Measurements from ENCODE around the gene CD2BP2. TPM values are rescaled to one million over a fixed set of nuclear protein-coding genes. Genes with fewer than 3 reads are reported as not detected.
A peak's percentile ranks its signal among the peaks of the same experiment; 100 is the strongest.

CD2BP2 gene
- total RNA-seq, 1 donor from 2014 or later: 29.2 TPM

DNA sequence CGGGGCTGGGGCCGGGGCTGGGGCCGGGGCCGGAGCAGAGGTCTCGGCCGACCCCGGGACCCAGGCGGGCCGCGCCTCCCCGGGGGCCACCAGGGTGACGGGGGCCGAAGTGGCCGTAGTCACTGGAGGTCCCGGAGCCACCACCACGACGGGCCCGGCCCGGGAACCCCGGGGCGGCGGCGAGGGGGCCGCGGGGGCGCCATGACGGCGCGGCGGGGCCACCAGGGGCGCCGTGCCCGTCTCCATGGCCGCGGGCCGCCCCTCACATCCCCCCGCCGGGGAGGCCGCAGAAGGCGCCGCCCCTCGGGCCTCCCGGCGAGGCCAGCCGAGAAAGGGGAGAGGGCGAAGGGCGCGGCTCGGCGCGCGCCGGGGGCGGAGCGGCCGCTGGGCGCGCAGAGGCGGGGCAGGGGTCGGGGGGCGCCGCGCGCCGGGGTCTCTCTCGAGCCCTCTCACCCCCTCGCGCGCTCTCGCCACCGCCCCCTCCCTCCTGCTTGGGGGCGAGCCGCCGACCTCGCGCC is 14.9 kb upstream of the CD2BP2 start:
- peaks cover 52% of the 10 kb centered on the region for H3K4me1 ChIP-seq

GRCh38 chr16:30369091-30369937 is 14.2 kb upstream of the CD2BP2 start:
- Histone ChIP-seq H3K27me3 (no peaks in the 10 kb centered on the region), H3K4me1 (peaks cover 56% of the 10 kb centered on the region), H3K27ac (peak overlapping the region; percentile 80), H3K9me3 (no peaks in the 10 kb centered on the region), H3K4me3 (peak overlapping the region; percentile 92 to 93), H3K36me3 (peaks cover 0 to 9% of the 10 kb centered on the region in 2 donors)
- intact Hi-C loops (cut with DNase I): no loop called here
- DNase-seq (ENCODE audit: extremely low spot score in 2 of 2): peak in 1 of 2 donors; percentile 90
- TF ChIP-seq POLR2AphosphoS5 (IDR thresholded peaks at IDR 0.05; ENCODE audit: insufficient read depth in 1 of 2, low read depth in 1 of 2): no peak
- no peak for TF ChIP-seq POLR2A (IDR thresholded peaks at IDR 0.05)
- TF ChIP-seq, protein P1, sequence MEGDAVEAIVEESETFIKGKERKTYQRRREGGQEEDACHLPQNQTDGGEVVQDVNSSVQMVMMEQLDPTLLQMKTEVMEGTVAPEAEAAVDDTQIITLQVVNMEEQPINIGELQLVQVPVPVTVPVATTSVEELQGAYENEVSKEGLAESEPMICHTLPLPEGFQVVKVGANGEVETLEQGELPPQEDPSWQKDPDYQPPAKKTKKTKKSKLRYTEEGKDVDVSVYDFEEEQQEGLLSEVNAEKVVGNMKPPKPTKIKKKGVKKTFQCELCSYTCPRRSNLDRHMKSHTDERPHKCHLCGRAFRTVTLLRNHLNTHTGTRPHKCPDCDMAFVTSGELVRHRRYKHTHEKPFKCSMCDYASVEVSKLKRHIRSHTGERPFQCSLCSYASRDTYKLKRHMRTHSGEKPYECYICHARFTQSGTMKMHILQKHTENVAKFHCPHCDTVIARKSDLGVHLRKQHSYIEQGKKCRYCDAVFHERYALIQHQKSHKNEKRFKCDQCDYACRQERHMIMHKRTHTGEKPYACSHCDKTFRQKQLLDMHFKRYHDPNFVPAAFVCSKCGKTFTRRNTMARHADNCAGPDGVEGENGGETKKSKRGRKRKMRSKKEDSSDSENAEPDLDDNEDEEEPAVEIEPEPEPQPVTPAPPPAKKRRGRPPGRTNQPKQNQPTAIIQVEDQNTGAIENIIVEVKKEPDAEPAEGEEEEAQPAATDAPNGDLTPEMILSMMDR (IDR thresholded peaks at IDR 0.05): no peak

More for the DNA sequence above, 14.9 kb upstream of the CD2BP2 start:
- peak overlapping the region; percentile 80 for H3K27ac ChIP-seq
- H3K36me3 ChIP-seq: peaks cover 0 to 3% of the 10 kb centered on the region in 2 donors
- no peaks in the 10 kb centered on the region for H3K27me3 ChIP-seq
- intact Hi-C loops (cut with DNase I): loop anchor here (10.0 kb wide), 1 partner anchor 1505 kb away; the partner anchor contains the start of gene ZNF267
- TF ChIP-seq POLR2A (IDR thresholded peaks at IDR 0.05): peak in 1 of 2 donors; percentile 69
- TF ChIP-seq, protein P1 (IDR thresholded peaks at IDR 0.05): no peak
- no peaks in the 10 kb centered on the region for H3K9me3 ChIP-seq
- H3K4me3 ChIP-seq: peak overlapping the region; percentile 92 to 93
- no peak for DNase-seq (ENCODE audit: extremely low spot score in 2 of 2)

DNA sequence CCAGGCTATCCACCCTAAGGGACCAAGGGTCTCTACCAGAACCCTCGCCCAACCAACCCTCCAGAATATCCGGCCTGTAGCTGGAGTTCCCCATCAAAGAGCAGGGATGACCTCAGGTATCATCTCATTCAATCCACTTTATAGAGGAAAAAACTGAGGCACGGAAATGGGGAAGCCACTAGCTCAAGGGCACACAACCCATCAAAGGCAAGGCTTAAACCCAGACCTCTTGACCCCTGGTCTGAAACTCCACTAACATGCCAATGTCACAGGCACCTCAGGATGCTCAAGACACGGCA is 13.6 kb upstream of the CD2BP2 start:
- no peaks in the 10 kb centered on the region for H3K27me3 ChIP-seq
- H3K27ac ChIP-seq: peak overlapping the region; percentile 80
- no peaks in the 10 kb centered on the region for H3K9me3 ChIP-seq
- peaks cover 0 to 9% of the 10 kb centered on the region in 2 donors for H3K36me3 ChIP-seq
- H3K4me1 ChIP-seq: peaks cover 56% of the 10 kb centered on the region
- intact Hi-C loops (cut with DNase I): no loop called here
- no peak for DNase-seq (ENCODE audit: extremely low spot score in 2 of 2)
- TF ChIP-seq POLR2A (IDR thresholded peaks at IDR 0.05): no peak
- TF ChIP-seq POLR2AphosphoS5 (IDR thresholded peaks at IDR 0.05; ENCODE audit: insufficient read depth in 1 of 2, low read depth in 1 of 2): no peak
- TF ChIP-seq, protein P1 (IDR thresholded peaks at IDR 0.05): no peak
- H3K4me3 ChIP-seq: peak overlapping the region; percentile 92 to 93

- Histone ChIP-seq H3K27ac (peak overlapping the region; percentile 80), H3K9me3 (no peaks in the 10 kb centered on the region), H3K4me3 (peak overlapping the region; percentile 92 to 93), H3K36me3 (peaks cover 0 to 9% of the 10 kb centered on the region in 2 donors), H3K4me1 (peaks cover 56% of the 10 kb centered on the region), H3K27me3 (no peaks in the 10 kb centered on the region)
- DNase-seq (ENCODE audit: extremely low spot score in 2 of 2): no peak
- intact Hi-C loops (cut with DNase I): no loop called here
- TF ChIP-seq, protein P1 (IDR thresholded peaks at IDR 0.05): no peak
- no peak for TF ChIP-seq POLR2A (IDR thresholded peaks at IDR 0.05)
- no peak for TF ChIP-seq POLR2AphosphoS5 (IDR thresholded peaks at IDR 0.05; ENCODE audit: insufficient read depth in 1 of 2, low read depth in 1 of 2)
Observed at GRCh38 chr16:30368122-30368791, 13.1 kb upstream of the CD2BP2 start.

Measured in vagina (tissue), 2 donors.